KMS-11 (cell line): ENCODE data around the gene NKPD1.

Experiments
- H2AFZ ChIP-seq: fragments of 200-600 bp; sonication (generic); 2 replicates; pipeline ENCODE4 v1.6.1; 2016; ENCODE audit warnings: antibody characterized with exemption, mixed run types, low read depth
- H3K27ac ChIP-seq: fragments of 200-600 bp; sonication (generic); 2 replicates; pipeline ENCODE4 v1.6.1; 2016; ENCODE audit warnings: mild to moderate bottlenecking, mixed run types
- H3K27me3 ChIP-seq: fragments of 200-600 bp; sonication (generic); 2 replicates; pipeline ENCODE4 v1.6.1; 2017; ENCODE audit warnings: mild to moderate bottlenecking, low read depth, mixed run types, moderate library complexity; ENCODE audit not compliant: insufficient read depth
- H3K36me3 ChIP-seq: fragments of 200-600 bp; sonication (generic); 2 replicates; pipeline ENCODE4 v1.6.1; 2017; ENCODE audit warnings: mild to moderate bottlenecking, mixed run types; ENCODE audit not compliant: insufficient read depth
- H3K4me1 ChIP-seq: fragments of 200-600 bp; sonication (generic); 2 replicates; pipeline ENCODE4 v1.6.1; 2016; ENCODE audit warnings: mild to moderate bottlenecking, low read depth, mixed run types; ENCODE audit not compliant: poor library complexity, severe bottlenecking
- H3K4me2 ChIP-seq: fragments of 200-600 bp; sonication (generic); 2 replicates; pipeline ENCODE4 v1.7.0; 2016; ENCODE audit warnings: mild to moderate bottlenecking, mixed run types
- H3K4me3 ChIP-seq: fragments of 200-600 bp; sonication (generic); IDR thresholded peaks from 2 replicates; pipeline ENCODE4 v1.6.1; 2017; ENCODE audit warnings: low read depth, low read length, mixed read lengths; ENCODE audit not compliant: insufficient read depth
- H3K79me2 ChIP-seq: fragments of 200-600 bp; sonication (generic); 2 replicates; pipeline ENCODE4 v1.6.1; 2016; ENCODE audit warnings: low read depth, mixed run types; ENCODE audit not compliant: insufficient read depth
- H3K9ac ChIP-seq: fragments of 200-600 bp; sonication (generic); 2 replicates; pipeline ENCODE4 v1.6.1; 2016; ENCODE audit warnings: mild to moderate bottlenecking, mixed run types
- H4K20me1 ChIP-seq: fragments of 200-600 bp; sonication (generic); 2 replicates; pipeline ENCODE4 v1.6.1; 2016; ENCODE audit warnings: mild to moderate bottlenecking, mixed run types; ENCODE audit not compliant: insufficient read depth
- TF ChIP-seq, protein P1 (sequence below): fragments of 200-600 bp; sonication (generic); conservative IDR thresholded peaks from 2 replicates; pipeline ENCODE4 v1.6.1; 2017; ENCODE audit warnings: low read depth, mild to moderate bottlenecking, antibody characterized with exemption, low read length, moderate library complexity, mixed read lengths

NKPD1 gene

DNA sequence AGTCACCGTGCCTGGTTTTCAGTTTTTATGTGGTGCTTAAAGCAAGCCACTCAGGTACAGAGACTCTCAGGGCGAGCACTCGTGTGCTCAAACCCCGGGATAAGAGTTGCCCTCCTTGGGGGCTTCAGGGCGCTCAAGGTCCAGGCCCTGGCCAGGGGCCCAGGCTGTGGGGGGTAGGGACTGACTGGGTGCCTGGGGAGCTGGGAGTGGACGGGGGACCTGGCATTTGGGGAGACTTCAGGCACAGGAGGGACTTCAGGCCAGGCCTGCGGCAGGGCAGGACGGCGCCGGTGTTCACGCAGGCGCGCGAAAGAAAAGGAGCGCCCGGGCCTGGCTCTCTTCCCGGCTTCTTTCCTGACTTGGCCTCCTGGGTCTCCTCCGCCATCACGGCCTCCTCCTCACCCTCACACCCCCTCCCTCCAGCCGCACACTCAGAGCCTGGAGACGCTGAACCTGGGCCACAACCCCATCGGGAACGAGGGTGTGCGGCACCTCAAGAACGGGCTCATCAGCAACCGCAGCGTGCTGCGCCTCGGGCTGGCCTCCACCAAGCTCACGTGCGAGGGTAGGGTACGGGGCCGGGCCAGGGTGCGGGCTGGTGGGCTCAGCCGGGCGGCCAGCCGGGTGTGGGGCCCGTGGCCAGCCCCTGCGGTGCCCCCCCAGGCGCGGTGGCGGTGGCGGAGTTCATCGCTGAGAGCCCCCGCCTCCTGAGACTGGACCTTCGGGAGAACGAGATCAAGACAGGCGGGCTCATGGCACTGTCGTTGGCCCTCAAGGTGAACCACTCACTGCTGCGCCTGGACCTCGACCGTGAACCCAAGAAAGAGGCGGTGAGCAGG, 16.1 kb downstream of the NKPD1 start:
- no peaks in the 10 kb centered on the region for H4K20me1 ChIP-seq
- no peaks in the 10 kb centered on the region for H3K36me3 ChIP-seq
- H3K9ac ChIP-seq = no peak overlapping the region
- no peaks in the 10 kb centered on the region for H3K27me3 ChIP-seq
- no peak overlapping the region for H3K27ac ChIP-seq
- no peak overlapping the region for H3K4me3 ChIP-seq
- H3K4me1 ChIP-seq = peaks cover 13% of the 10 kb centered on the region
- no peak overlapping the region for H3K4me2 ChIP-seq
- no peak overlapping the region for H2AFZ ChIP-seq
- TF ChIP-seq, protein P1, sequence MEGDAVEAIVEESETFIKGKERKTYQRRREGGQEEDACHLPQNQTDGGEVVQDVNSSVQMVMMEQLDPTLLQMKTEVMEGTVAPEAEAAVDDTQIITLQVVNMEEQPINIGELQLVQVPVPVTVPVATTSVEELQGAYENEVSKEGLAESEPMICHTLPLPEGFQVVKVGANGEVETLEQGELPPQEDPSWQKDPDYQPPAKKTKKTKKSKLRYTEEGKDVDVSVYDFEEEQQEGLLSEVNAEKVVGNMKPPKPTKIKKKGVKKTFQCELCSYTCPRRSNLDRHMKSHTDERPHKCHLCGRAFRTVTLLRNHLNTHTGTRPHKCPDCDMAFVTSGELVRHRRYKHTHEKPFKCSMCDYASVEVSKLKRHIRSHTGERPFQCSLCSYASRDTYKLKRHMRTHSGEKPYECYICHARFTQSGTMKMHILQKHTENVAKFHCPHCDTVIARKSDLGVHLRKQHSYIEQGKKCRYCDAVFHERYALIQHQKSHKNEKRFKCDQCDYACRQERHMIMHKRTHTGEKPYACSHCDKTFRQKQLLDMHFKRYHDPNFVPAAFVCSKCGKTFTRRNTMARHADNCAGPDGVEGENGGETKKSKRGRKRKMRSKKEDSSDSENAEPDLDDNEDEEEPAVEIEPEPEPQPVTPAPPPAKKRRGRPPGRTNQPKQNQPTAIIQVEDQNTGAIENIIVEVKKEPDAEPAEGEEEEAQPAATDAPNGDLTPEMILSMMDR = no peak
- H3K79me2 ChIP-seq = peaks cover 9% of the 10 kb centered on the region; the same call in 1 of the 2 replicates

DNA sequence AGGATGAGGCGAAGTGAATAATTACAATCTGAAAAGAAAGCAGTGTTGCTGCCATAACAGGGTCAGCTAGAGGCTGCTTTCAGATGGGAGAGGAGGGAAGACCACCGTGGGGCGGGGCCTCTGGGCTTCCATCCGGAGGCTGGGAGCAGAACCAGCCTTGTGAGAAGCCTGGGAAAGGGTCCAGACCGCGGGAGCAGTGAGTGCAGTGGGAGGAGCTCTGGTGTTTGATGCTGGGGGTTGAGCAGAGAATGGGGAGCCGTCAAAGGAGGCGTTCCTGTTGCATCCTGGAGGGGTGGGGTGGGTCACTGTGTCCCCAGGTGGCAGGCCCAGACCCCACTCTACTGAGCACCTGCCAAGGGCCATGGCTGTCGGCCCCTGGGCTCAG, 18.1 kb downstream of the NKPD1 start:
- no peak overlapping the region for H3K4me2 ChIP-seq
- TF ChIP-seq, protein P1 = no peak
- peaks cover 32% of the 10 kb centered on the region for H3K4me1 ChIP-seq
- no peaks in the 10 kb centered on the region for H3K27me3 ChIP-seq
- no peak overlapping the region for H3K9ac ChIP-seq
- H3K27ac ChIP-seq = no peak overlapping the region
- no peaks in the 10 kb centered on the region for H4K20me1 ChIP-seq
- no peak overlapping the region for H3K4me3 ChIP-seq
- H3K36me3 ChIP-seq = no peaks in the 10 kb centered on the region
- H3K79me2 ChIP-seq = peaks cover 20% of the 10 kb centered on the region; the same call in 1 of the 2 replicates
- no peak overlapping the region for H2AFZ ChIP-seq

DNA sequence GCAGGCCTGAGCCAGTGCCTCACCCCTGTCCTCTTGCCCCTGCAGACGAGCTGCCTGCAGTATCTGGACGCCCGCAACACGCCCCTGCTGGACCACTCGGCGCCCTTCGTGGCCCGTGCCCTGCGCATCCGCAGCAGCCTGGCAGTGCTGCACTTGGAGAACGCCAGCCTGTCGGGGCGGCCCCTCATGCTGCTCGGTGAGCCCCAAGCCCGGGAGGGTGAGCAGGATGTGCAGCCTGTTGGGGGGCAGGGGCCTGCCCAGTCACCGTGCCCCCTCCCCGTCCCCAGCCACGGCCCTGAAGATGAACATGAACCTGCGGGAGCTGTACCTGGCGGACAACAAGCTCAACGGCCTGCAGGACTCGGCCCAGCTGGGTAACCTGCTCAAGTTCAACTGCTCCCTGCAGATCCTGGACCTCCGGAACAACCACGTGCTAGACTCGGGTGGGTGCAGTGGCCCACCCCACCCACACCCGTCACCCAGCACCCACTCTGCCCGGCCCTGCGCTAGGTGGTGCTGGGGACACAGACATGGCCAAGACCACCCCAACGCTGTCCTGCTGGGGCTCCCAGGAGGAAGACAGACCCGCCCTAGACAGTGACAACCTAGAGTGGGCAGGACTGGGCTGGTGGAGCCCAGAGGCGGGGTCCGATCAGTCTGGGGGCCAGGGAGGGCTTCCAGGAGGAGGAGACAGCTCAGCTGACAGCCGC, 18.6 kb downstream of the NKPD1 start:
- H3K36me3 ChIP-seq = no peaks in the 10 kb centered on the region
- no peak overlapping the region for H3K4me2 ChIP-seq
- no peak overlapping the region for H3K9ac ChIP-seq
- TF ChIP-seq, protein P1 = no peak
- no peak overlapping the region for H3K27ac ChIP-seq
- H3K79me2 ChIP-seq = peaks cover 20% of the 10 kb centered on the region; the same call in 1 of the 2 replicates
- no peak overlapping the region for H3K4me3 ChIP-seq
- H2AFZ ChIP-seq = no peak overlapping the region
- H3K27me3 ChIP-seq = no peaks in the 10 kb centered on the region
- no peaks in the 10 kb centered on the region for H4K20me1 ChIP-seq
- H3K4me1 ChIP-seq = peaks cover 36% of the 10 kb centered on the region

DNA sequence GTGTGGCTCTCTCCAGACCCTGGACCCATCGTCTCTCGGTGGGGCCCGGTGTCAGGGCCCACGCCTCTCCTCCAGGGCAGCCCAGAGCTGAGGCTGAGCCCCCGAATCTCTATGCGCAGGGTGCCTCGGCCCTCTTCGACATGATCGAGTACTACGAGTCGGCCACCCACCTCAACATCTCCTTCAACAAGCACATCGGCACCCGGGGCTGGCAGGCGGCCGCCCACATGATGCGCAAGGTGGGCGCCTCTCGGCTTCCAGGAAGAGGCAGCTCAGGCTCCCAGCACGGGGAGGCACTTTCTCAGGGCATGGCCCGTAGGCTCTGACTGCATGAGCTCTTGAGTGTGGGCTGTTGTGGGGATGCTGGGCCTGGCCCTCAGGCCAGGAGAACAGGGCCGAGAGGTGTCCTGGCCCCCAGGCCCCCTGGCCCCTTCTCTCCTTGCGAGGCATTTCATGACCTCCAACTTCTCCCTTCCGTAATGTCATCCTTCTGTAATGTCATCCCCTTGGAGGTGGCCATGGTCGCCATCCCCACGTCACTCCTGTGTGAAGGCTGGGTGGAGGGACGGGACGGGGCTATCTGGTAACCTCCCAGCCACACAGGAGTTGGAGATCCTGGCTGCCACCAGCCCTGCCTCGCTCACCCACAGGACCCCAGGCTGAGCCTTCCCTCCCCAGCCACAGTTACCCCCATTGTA, 19.4 kb downstream of the NKPD1 start:
- TF ChIP-seq, protein P1 = no peak
- H3K27ac ChIP-seq = no peak overlapping the region
- H3K36me3 ChIP-seq = no peaks in the 10 kb centered on the region
- no peak overlapping the region for H3K9ac ChIP-seq
- no peak overlapping the region for H2AFZ ChIP-seq
- no peaks in the 10 kb centered on the region for H3K27me3 ChIP-seq
- H4K20me1 ChIP-seq = no peaks in the 10 kb centered on the region
- H3K79me2 ChIP-seq = peaks cover 20% of the 10 kb centered on the region; the same call in 1 of the 2 replicates
- H3K4me1 ChIP-seq = peaks cover 43% of the 10 kb centered on the region
- H3K4me3 ChIP-seq = no peak overlapping the region
- no peak overlapping the region for H3K4me2 ChIP-seq
